Naive thymus-derived CD4-positive, alpha-beta T cell (primary cell): ENCODE results near the gene SSBP4. TPM values are rescaled to one million over a fixed set of nuclear protein-coding genes. Genes with fewer than 3 reads are reported as not detected.

Experiments used
- ATAC-seq: fragments of 150-1000 bp; cut with Tn5 transposase; 2 replicates; pipeline ENCODE4 v1.10.0; 2021; ENCODE audit warnings: mild to moderate bottlenecking, moderate library complexity
- CTCF ChIA-PET: fragments of 350-600 bp; sonication (Branson Sonifier 250); formaldehyde crosslinking; loops from one replicate; lab custom pipeline; 2021; ENCODE audit warnings: antibody characterized with exemption; lab: Charles Lee
- POLR2A ChIA-PET: fragments of 350-600 bp; sonication (Branson Sonifier 250); formaldehyde crosslinking; loops from one replicate; lab custom pipeline; 2021; ENCODE audit warnings: antibody characterized with exemption, inconsistent platforms; lab: Charles Lee
- DNase-seq, 9 donors: peaks; one replicate each; pipeline versions ENCODE4 v3.0.0 to v3.0.0-alpha.2; 2020 to 2022; ENCODE audit warnings: mixed read lengths in 1 of 9
- H3K27ac ChIP-seq: one replicate; pipeline ENCODE4 v1.7.0; 2013; ENCODE audit warnings: mild to moderate bottlenecking, low read depth, low read length, moderate library complexity
- H3K27me3 ChIP-seq, 2 donors: one replicate each; pipeline ENCODE4 v1.7.0; 2013; ENCODE audit warnings: low read length in 2 of 2, mild to moderate bottlenecking in 2 of 2, moderate library complexity in 2 of 2; ENCODE audit not compliant: control insufficient read depth in 2 of 2, insufficient read depth in 2 of 2
- H3K36me3 ChIP-seq, 3 experiments: 1 replicate in 2 of 3; 2 replicates in 1 of 3; pipeline ENCODE4 v1.7.0; 2013; ENCODE audit warnings: low read length in 3 of 3, mild to moderate bottlenecking in 3 of 3, moderate library complexity in 1 of 3; ENCODE audit not compliant: insufficient read depth in 3 of 3, control insufficient read depth in 2 of 3
- H3K4me1 ChIP-seq, 2 donors: one replicate each; pipeline ENCODE4 v1.7.0; 2013; ENCODE audit warnings: low read length in 2 of 2, mild to moderate bottlenecking in 2 of 2, moderate library complexity in 1 of 2; ENCODE audit not compliant: control insufficient read depth in 2 of 2, insufficient read depth in 2 of 2
- H3K4me3 ChIP-seq: 2 replicates; pipeline ENCODE4 v1.7.0; 2013; ENCODE audit warnings: mild to moderate bottlenecking, low read length
- H3K9me3 ChIP-seq, 3 experiments: 1 replicate in 2 of 3; 2 replicates in 1 of 3; pipeline ENCODE4 v1.7.0; 2013; ENCODE audit warnings: low read length in 3 of 3; ENCODE audit not compliant: control insufficient read depth in 2 of 3
- H3K27ac Mint-ChIP-seq, 9 donors: one replicate each; pipeline ENCODE4 v1.8.0; 2020 to 2022; ENCODE audit warnings: mixed read lengths in 9 of 9, mild to moderate bottlenecking in 8 of 9, moderate library complexity in 5 of 9, inconsistent platforms in 2 of 9
- H3K27me3 Mint-ChIP-seq, 5 donors: one replicate each; pipeline ENCODE4 v1.8.0; 2021 to 2022; ENCODE audit warnings: mixed read lengths in 5 of 5, mild to moderate bottlenecking in 1 of 5
- H3K36me3 Mint-ChIP-seq, 5 donors: one replicate each; pipeline ENCODE4 v1.8.0; 2020 to 2022; ENCODE audit warnings: mixed read lengths in 5 of 5, mild to moderate bottlenecking in 3 of 5, inconsistent platforms in 1 of 5
- H3K4me1 Mint-ChIP-seq, 7 donors: one replicate each; pipeline ENCODE4 v1.8.0; 2020 to 2022; ENCODE audit warnings: mixed read lengths in 7 of 7, mild to moderate bottlenecking in 3 of 7, inconsistent platforms in 1 of 7
- H3K4me3 Mint-ChIP-seq, 10 donors: one replicate each; pipeline ENCODE4 v1.8.0; 2020 to 2022; ENCODE audit warnings: mild to moderate bottlenecking in 10 of 10, mixed read lengths in 10 of 10, moderate library complexity in 6 of 10, inconsistent platforms in 2 of 10
- H3K9me3 Mint-ChIP-seq, 11 donors: one replicate each; pipeline ENCODE4 v1.8.0; 2020 to 2022; ENCODE audit warnings: mixed read lengths in 11 of 11, mild to moderate bottlenecking in 4 of 11, inconsistent platforms in 1 of 11, moderate library complexity in 1 of 11
- intact Hi-C, 2 donors: fragments of 100-400 bp; cut with micrococcal nuclease; formaldehyde crosslinking; loops; one replicate each; pipeline ENCODE4 v1.15.1; 2023
- polyA plus RNA-seq, 2 donors: library from polyadenylated mRNA; unstranded; fragments of 300-500 nt; fragmentation: Illumina TruSeq; gene quantifications; one replicate each; pipeline ENCODE4 v1.2.3, GENCODE V29; 2021
- total RNA-seq, 6 experiments: library from RNA in 5 of 6; stranded (reverse) in 5 of 6; gene quantifications; 1 replicate in 5 of 6; 2 replicates in 1 of 6; pipeline ENCODE4 v1.2.3 and lab custom pipeline; 2021 to 2026

Gene SSBP4
- total and polyA plus RNA-seq, 7 experiments from 2014 or later: 27.0 to 185 (median 40.7) TPM

DNA sequence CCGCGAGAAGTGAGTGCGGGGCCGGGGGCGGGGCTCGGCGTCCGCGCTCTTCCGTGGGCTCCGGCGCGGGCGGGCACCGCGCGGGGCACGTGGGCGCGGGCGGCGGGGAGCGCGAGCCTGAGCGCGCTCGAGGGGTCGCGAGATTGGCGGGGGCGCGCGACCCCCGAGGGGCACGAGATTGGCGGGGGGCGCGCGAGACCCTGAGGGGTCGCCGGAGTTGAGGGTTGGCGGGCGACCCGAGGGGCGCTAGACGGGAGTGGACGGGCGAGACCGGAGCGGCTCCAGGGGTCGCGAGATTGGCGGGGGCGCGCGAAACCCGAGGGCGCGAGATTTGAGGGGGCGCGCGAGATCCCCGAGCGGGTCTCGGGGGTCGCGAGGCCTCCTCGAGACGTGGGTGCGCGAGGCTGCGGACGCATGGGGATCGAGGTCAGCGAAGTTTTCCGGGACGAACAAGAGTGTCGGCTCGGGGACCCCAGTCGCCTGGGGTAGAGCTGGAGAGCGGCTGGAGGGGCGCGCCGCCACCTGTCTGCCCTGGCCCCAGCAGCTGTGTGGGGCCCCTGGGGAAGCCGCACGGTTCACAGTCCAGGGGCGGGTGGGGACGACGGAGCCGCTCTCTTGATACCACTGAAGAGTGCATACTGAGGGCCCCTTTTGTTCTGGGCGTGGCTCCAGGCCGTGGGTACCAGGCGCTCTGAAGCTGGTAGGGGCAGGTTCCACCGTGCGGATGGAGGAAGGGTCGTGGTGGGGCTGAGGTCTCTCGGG lies 682 bp downstream of the SSBP4 start:
- ChIA-PET CTCF (interaction anchor here (0.8 to 2.1 kb wide), 4 partner anchors 8 to 31 kb away, joined by 3 to 8 read pairs (median 6); no protein-coding TSS in a partner anchor), POLR2A (interaction anchor here (0.8 to 2.1 kb wide), 7 partner anchors 9 to 412 kb away, joined by 3 to 13 read pairs (median 5); partner anchors contain the start of genes JUND, RAB3A and UPF1)
- Histone ChIP-seq H3K9me3 (no peaks in the 10 kb centered on the region), H3K4me1 (peaks cover 63 to 71% of the 10 kb centered on the region in 2 donors), H3K36me3 (no peaks in the 10 kb centered on the region), H3K4me3 (peak overlapping the region; percentile 47), H3K27me3 (peaks cover 0 to 14% of the 10 kb centered on the region in 2 donors), H3K27ac (peak overlapping the region; percentile 63)
- intact Hi-C loops: loop anchor here (1.0 to 10.0 kb wide), 8 partner anchors 9 to 475 kb away; partner anchors contain the start of genes KXD1 (in 1 of the 2), LSM4 (in 1 of the 2), RAB3A (in 1 of the 2) and UPF1 (in 1 of the 2)
- ATAC-seq: peak; percentile 17
- peaks cover 0 to 8% (median 0%) of the 10 kb centered on the region in 5 donors for H3K36me3 Mint-ChIP-seq
- DNase-seq: peak in 1 of 9 donors; percentile 57
- H3K27ac Mint-ChIP-seq: peak overlapping the region in 8 of 9 donors; percentile 40 to 90 (median 58)
- H3K27me3 Mint-ChIP-seq: peaks cover 8 to 21% (median 13%) of the 10 kb centered on the region in 5 donors
- H3K4me1 Mint-ChIP-seq: peaks cover 40 to 83% (median 72%) of the 10 kb centered on the region in 7 donors
- peak overlapping the region; percentile 79 to 92 (median 84) for H3K4me3 Mint-ChIP-seq
- peaks cover 0 to 1% (median 0%) of the 10 kb centered on the region in 11 donors for H3K9me3 Mint-ChIP-seq

DNA sequence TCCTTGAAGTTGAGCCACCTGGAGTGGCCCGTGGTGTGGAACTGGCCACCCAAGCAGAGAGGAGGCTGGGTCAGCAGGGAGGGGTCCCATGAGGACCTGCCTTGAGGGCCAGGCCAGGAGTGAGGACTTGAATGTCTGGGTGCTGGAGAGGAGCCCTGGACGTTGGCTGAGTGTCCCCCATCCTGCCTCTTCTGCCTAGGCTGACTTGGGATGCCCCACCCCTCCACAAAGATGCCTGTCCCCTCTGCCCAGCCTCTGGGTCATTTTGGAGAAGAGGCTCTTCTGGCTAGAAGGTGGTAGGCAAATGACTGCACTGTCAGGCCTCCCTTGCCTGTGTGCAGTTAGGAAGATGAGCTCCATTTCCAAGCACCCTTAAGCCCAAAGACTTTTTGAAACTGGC lies 1.7 kb downstream of the SSBP4 start:
- Mint-ChIP-seq H3K9me3 (peaks cover 0 to 1% (median 0%) of the 10 kb centered on the region in 11 donors), H3K27ac (peak overlapping the region in 5 of 9 donors; percentile 14 to 90 (median 63)), H3K4me3 (peak overlapping the region; percentile 79 to 92 (median 84)), H3K27me3 (peaks cover 8 to 21% (median 13%) of the 10 kb centered on the region in 5 donors), H3K36me3 (peaks cover 0 to 8% (median 0%) of the 10 kb centered on the region in 5 donors), H3K4me1 (peaks cover 44 to 80% (median 69%) of the 10 kb centered on the region in 7 donors)
- peak overlapping the region; percentile 47 for H3K4me3 ChIP-seq
- H3K4me1 ChIP-seq: peaks cover 52 to 70% of the 10 kb centered on the region in 2 donors
- ChIA-PET POLR2A (interaction anchor here (0.8 kb wide), 1 partner anchor 15 kb away, joined by 3 read pairs; no protein-coding TSS in a partner anchor), CTCF (interaction anchor here (0.6 to 2.1 kb wide), 3 partner anchors 10 to 1447 kb away, joined by 3 to 7 read pairs (median 4); no protein-coding TSS in a partner anchor)
- no peaks in the 10 kb centered on the region for H3K36me3 ChIP-seq
- intact Hi-C loops: loop anchor here in 1 of 2 donors (1.0 kb wide), 1 partner anchor 8 kb away; no protein-coding TSS in a partner anchor
- peaks cover 0 to 14% of the 10 kb centered on the region in 2 donors for H3K27me3 ChIP-seq
- H3K27ac ChIP-seq: peak overlapping the region; percentile 31
- DNase-seq (no peak), ATAC-seq (no peak)
- no peaks in the 10 kb centered on the region for H3K9me3 ChIP-seq

DNA sequence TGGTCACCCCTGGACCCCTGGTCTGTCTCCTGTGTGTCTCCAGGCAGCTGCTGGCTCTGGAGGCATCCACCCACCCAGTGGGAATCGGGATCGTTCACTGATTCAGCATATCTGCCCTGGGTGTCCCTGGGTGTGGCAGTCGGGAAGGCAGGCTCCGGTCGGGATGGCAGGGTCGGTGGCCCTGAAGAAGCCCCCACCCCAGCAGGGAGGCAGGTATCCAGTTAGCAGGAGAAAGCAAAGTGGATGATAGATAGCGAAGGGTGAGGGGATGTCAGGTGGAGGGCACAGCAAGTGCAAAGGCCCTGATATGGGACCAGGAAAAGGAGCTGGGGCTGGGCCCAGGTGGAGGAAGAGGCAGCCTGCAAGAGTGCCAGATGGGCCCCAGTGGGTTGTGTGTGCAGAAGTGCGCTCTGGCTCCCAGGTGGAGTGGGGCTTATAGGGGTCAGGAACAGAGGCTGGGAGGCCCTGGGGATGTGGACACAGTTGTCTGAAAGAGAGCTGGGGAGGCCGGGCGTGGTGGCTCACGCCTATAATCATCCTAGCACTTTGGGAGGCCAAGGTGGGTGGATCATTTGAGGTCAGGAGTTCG lies 2.3 kb downstream of the SSBP4 start:
- H3K27ac ChIP-seq: peak overlapping the region; percentile 31
- H3K9me3 Mint-ChIP-seq: peaks cover 0 to 1% (median 0%) of the 10 kb centered on the region in 11 donors
- H3K27me3 Mint-ChIP-seq: peaks cover 5 to 16% (median 9%) of the 10 kb centered on the region in 5 donors
- peaks cover 42 to 77% (median 66%) of the 10 kb centered on the region in 7 donors for H3K4me1 Mint-ChIP-seq
- ChIA-PET POLR2A (no interaction called here), CTCF (interaction anchor here (0.6 kb wide), 2 partner anchors 208 to 1447 kb away, joined by 3 to 4 read pairs; no protein-coding TSS in a partner anchor)
- H3K4me3 ChIP-seq: no peak overlapping the region
- no peaks in the 10 kb centered on the region for H3K9me3 ChIP-seq
- H3K27ac Mint-ChIP-seq: peak overlapping the region; percentile 49 to 90 (median 67)
- peak overlapping the region; percentile 34 to 92 (median 82) for H3K4me3 Mint-ChIP-seq
- H3K4me1 ChIP-seq: peaks cover 47 to 65% of the 10 kb centered on the region in 2 donors
- H3K36me3 Mint-ChIP-seq: peaks cover 0 to 8% (median 0%) of the 10 kb centered on the region in 5 donors
- DNase-seq (no peak), ATAC-seq (no peak)
- H3K36me3 ChIP-seq: no peaks in the 10 kb centered on the region
- intact Hi-C loops: no loop called here
- H3K27me3 ChIP-seq: peaks cover 0 to 12% of the 10 kb centered on the region in 2 donors

DNA sequence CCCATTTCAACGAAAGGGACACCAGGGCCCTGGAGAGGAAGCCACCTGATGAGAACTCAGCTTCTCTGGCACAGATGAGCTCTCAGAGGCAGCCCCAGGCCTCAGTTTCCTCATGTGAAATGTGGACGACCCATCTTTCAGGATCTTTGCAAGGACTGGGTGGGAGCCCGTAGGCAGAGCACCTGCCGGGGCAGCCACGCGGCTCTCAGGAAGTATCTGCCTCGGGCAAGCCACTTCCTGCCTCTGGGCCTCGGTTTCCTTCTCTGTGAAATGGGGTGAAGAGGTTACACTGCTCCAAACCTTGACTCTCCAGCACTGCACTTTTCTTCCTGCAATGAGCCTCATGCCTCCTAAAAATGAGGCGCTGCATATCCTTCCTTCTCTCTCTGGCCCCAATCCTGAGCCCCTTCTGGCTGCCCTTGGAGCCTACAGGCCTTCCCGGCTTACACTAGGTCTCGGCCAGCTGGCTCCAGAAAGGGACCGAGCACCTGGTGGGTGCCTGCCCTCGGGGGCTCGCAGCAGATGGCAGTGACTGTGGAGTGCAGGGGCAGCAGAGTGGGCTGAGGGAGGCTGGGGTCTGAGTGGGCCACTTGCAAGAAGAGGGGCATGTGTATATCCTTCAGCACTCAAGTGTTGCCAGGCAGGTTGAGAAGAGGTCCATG lies 3.5 kb downstream of the SSBP4 start:
- ChIA-PET CTCF (interaction anchor here (0.6 to 0.7 kb wide), 2 partner anchors 143 to 866 kb away, joined by 3 to 4 read pairs; no protein-coding TSS in a partner anchor), POLR2A (interaction anchor here (0.8 kb wide), 1 partner anchor 278 kb away, joined by 3 read pairs; no protein-coding TSS in a partner anchor)
- Mint-ChIP-seq H3K36me3 (peaks cover 0 to 8% (median 0%) of the 10 kb centered on the region in 5 donors), H3K4me3 (peak overlapping the region in 5 of 10 donors; percentile 6 to 92 (median 49)), H3K27me3 (peaks cover 0 to 9% (median 3%) of the 10 kb centered on the region in 5 donors), H3K4me1 (peaks cover 39 to 71% (median 58%) of the 10 kb centered on the region in 7 donors), H3K27ac (peak overlapping the region in 6 of 9 donors; percentile 31 to 90 (median 62)), H3K9me3 (no peaks in the 10 kb centered on the region)
- no peaks in the 10 kb centered on the region for H3K9me3 ChIP-seq
- H3K4me1 ChIP-seq: peaks cover 35 to 58% of the 10 kb centered on the region in 2 donors
- H3K27me3 ChIP-seq: peaks cover 0 to 3% of the 10 kb centered on the region in 2 donors
- no peak for DNase-seq
- H3K27ac ChIP-seq: no peak overlapping the region
- ATAC-seq: no peak
- H3K36me3 ChIP-seq: no peaks in the 10 kb centered on the region
- intact Hi-C loops: no loop called here
- H3K4me3 ChIP-seq: no peak overlapping the region

DNA sequence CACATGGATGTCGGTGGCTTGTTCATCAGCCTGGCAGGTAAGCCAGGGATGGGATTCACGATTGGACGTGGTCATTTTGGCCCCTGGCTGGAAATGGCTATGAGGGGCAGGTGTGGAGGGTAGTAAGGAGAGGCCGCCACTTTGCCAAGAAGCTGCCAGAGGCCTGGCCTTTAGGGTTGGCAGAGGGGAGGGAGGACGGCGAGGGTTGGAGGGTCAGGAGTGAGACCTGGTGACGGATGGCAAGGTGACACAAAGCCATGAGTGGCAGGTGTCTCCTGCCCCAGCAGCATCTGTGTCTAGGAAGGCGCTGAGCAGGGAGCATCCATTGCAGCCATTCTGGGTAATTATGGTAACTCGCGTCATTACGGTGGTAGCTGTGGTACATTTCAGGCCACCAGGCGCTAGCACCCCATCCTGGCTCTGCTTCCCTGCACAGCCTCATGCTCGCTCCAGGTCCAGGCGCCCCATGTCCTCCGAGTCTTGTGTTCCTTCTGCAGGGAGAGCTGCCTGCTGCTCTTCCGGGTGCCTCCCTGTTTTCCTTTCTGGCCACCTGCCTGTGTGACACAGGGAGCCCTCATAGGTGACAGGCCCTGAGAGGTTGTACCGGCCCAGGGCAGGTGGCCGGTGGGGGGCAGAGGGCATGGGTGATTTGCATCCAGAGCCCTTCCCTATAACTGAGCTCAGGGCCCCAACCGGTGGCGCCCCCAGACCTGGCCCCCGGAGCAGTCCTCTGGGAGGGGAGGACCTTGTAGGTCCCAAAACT lies 4.2 kb downstream of the SSBP4 start:
- H3K4me3 ChIP-seq: no peak overlapping the region
- no peak overlapping the region for H3K27ac ChIP-seq
- ATAC-seq (no peak), DNase-seq (no peak)
- H3K9me3 Mint-ChIP-seq: no peaks in the 10 kb centered on the region
- no peaks in the 10 kb centered on the region for H3K36me3 ChIP-seq
- POLR2A ChIA-PET: interaction anchor here (0.8 to 1.2 kb wide), 2 partner anchors 14 to 277 kb away, joined by 3 to 4 read pairs; no protein-coding TSS in a partner anchor
- peaks cover 0 to 8% (median 0%) of the 10 kb centered on the region in 5 donors for H3K36me3 Mint-ChIP-seq
- peaks cover 0 to 2% (median 0%) of the 10 kb centered on the region in 5 donors for H3K27me3 Mint-ChIP-seq
- peaks cover 0 to 2% of the 10 kb centered on the region in 2 donors for H3K27me3 ChIP-seq
- peak overlapping the region in 2 of 9 donors; percentile 60 to 90 for H3K27ac Mint-ChIP-seq
- no peaks in the 10 kb centered on the region for H3K9me3 ChIP-seq
- intact Hi-C loops: no loop called here
- peak overlapping the region in 3 of 10 donors; percentile 47 to 92 (median 62) for H3K4me3 Mint-ChIP-seq
- peaks cover 32 to 63% (median 50%) of the 10 kb centered on the region in 7 donors for H3K4me1 Mint-ChIP-seq
- H3K4me1 ChIP-seq: peaks cover 27 to 56% of the 10 kb centered on the region in 2 donors
- CTCF ChIA-PET: no interaction called here
